ENCODE results near the gene OASL. TPM values are rescaled to one million over a fixed set of nuclear protein-coding genes. Genes with fewer than 3 reads are reported as not detected.

The OASL gene, protein sequence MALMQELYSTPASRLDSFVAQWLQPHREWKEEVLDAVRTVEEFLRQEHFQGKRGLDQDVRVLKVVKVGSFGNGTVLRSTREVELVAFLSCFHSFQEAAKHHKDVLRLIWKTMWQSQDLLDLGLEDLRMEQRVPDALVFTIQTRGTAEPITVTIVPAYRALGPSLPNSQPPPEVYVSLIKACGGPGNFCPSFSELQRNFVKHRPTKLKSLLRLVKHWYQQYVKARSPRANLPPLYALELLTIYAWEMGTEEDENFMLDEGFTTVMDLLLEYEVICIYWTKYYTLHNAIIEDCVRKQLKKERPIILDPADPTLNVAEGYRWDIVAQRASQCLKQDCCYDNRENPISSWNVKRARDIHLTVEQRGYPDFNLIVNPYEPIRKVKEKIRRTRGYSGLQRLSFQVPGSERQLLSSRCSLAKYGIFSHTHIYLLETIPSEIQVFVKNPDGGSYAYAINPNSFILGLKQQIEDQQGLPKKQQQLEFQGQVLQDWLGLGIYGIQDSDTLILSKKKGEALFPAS
- total RNA-seq: 10 to 100 TPM in 2 of 4 donors, 1 to 10 TPM in 2; 5.2 to 18.7 (median 11.5) TPM

GRCh38 chr12:121038861-121039668 is at the start of gene OASL:
Gene OASL, minus strand, starts transcription at chr12:121039246. Its CDS starts 275 bp downstream, at chr12:121038971.
- in situ Hi-C loops (cut with MboI; ENCODE audit: low pct_ligation_motif_present in 1 of 4, low pct_unique_long_range_greater_than_20kb in 1 of 4, low sequenced_read_pairs in 3 of 4) (no loop called here), intact Hi-C loops (cut with DNase I; ENCODE audit: low total_unique reads) (no loop called here)
- peak within 1 kb of the TSS; percentile 29 to 45 (median 40) for H3K4me3 ChIP-seq
- H3K27me3 ChIP-seq: no peaks in the 10 kb centered on the region
- no peaks in the 10 kb centered on the region for H3K9me3 ChIP-seq
- TF ChIP-seq EP300 (IDR thresholded peaks at IDR 0.05; ENCODE audit: low read depth) (no peak), POLR2AphosphoS5 (IDR thresholded peaks at IDR 0.05) (peak; percentile 35 to 86 (median 77)), POLR2A (IDR thresholded peaks at IDR 0.05) (peak; percentile 72)
- WGBS, 2 donors (ENCODE audit: low coverage in 1 of 2): 0 to 22% methylated on average over 1 to 11 of the region's 13 CpGs
- peak within 1 kb of the TSS; percentile 38 to 77 (median 62) for H3K27ac ChIP-seq
- peak; percentile 77 for DNase-seq
- peaks cover 0 to 15% (median 5%) of the 10 kb centered on the region in 4 donors for H3K4me1 ChIP-seq
- H3K36me3 ChIP-seq: no peaks in the 10 kb centered on the region

GRCh38 chr12:121088195-121088585 is 49.1 kb upstream of the OASL start:
- Histone ChIP-seq H3K4me3 (no peak overlapping the region), H3K27ac (no peak overlapping the region), H3K9me3 (no peaks in the 10 kb centered on the region), H3K36me3 (no peaks in the 10 kb centered on the region), H3K4me1 (no peaks in the 10 kb centered on the region), H3K27me3 (no peaks in the 10 kb centered on the region)
- in situ Hi-C loops (cut with MboI; ENCODE audit: low pct_ligation_motif_present in 1 of 4, low pct_unique_long_range_greater_than_20kb in 1 of 4, low sequenced_read_pairs in 3 of 4): no loop called here
- intact Hi-C loops (cut with DNase I; ENCODE audit: low total_unique reads): no loop called here
- DNase-seq: no peak
- WGBS, 2 donors (ENCODE audit: low coverage in 1 of 2): 91 to 94% methylated on average over 5 to 6 of the region's 6 CpGs
- TF ChIP-seq EP300 (IDR thresholded peaks at IDR 0.05; ENCODE audit: low read depth): no peak

DNA sequence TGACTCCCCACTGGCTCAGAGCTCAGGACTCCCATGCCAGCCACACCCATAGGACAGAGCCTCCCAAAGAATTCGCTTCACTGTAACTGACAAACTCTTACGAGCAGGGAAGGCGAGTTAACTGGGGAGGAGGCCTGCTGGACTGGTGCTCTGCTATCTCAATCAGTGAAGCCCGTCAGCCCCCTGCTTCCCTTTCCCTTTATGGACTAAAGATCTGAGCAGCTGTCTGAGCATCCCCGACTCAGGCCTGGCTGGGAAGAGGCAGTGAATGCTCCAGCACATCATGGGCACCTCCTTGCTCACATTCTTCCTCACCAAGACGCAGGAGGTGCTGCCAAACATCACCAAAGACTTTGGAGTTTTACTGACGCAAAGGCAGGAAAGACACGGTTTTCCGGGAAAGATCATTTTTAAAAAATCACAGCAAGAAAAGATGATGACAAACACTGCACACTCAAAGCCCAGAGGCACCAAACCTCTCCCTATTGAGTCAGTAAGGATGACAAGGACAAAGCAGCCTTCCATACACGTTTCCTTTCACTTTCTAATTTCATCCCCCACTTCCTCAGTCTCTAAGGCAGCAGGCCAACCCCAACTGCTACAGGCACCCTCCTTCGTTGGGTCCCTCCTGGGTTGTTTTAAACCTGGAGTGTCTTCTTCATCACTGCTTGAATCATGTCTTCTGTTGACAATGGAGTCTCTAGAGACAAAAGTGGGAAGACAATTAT is 48.6 kb upstream of the OASL start:
- TF ChIP-seq POLR2AphosphoS5 (IDR thresholded peaks at IDR 0.05) (no peak), POLR2A (IDR thresholded peaks at IDR 0.05) (no peak), CTCF (IDR thresholded peaks at IDR 0.05) (no peak), EP300 (IDR thresholded peaks at IDR 0.05; ENCODE audit: low read depth) (no peak)
- Histone ChIP-seq H3K27ac (no peak overlapping the region), H3K36me3 (no peaks in the 10 kb centered on the region), H3K4me3 (no peak overlapping the region), H3K9me3 (no peaks in the 10 kb centered on the region), H3K27me3 (no peaks in the 10 kb centered on the region), H3K4me1 (no peaks in the 10 kb centered on the region)
- intact Hi-C loops (cut with DNase I; ENCODE audit: low total_unique reads) (no loop called here), in situ Hi-C loops (cut with MboI; ENCODE audit: low pct_ligation_motif_present in 1 of 4, low pct_unique_long_range_greater_than_20kb in 1 of 4, low sequenced_read_pairs in 3 of 4) (no loop called here)
- 53 to 67% methylated on average over 6 to 11 of the region's 11 CpGs for WGBS, 2 donors (ENCODE audit: low coverage in 1 of 2)
- DNase-seq: no peak

- TF ChIP-seq POLR2AphosphoS5 (IDR thresholded peaks at IDR 0.05): no peak
- Histone ChIP-seq H3K27ac (no peak overlapping the region), H3K27me3 (no peaks in the 10 kb centered on the region), H3K4me1 (no peaks in the 10 kb centered on the region), H3K4me3 (no peak overlapping the region), H3K9me3 (no peaks in the 10 kb centered on the region), H3K36me3 (no peaks in the 10 kb centered on the region)
- no peak for DNase-seq
- in situ Hi-C loops (cut with MboI; ENCODE audit: low pct_ligation_motif_present in 1 of 4, low pct_unique_long_range_greater_than_20kb in 1 of 4, low sequenced_read_pairs in 3 of 4): no loop called here
- intact Hi-C loops (cut with DNase I; ENCODE audit: low total_unique reads): no loop called here
- 96% methylated on average over 8 of the region's 8 CpGs; no CpG with 5 or more reads in 1 of the 2 donors for WGBS, 2 donors (ENCODE audit: low coverage in 1 of 2)
Measured at GRCh38 chr12:121086781-121087295, 47.8 kb upstream of the OASL start.
